ENCODE data around the gene TET3.

The TET3 gene

DNA sequence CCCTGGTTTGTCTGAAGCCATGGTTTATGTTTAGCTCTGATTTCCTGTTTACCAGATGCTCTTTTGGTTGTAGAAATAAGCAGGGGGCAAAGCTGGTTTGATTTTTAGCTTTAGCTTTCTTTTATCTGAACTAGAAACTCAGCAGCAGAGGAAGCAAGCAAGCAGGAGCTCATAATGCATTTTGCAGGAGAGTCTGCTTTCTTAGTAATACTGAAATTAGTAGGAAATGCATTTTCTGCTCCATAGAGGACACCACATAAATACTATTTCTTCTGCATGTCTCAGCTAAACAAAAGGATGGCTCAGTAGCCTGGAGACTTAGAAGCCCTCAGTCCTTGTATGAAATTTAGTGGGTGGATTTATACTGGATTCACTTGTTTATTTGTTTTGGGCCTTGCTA, 34.9 kb upstream of the TET3 start:
- Histone ChIP-seq H3K9ac (ENCODE audit: low read length) (no peak overlapping the region), H4K20me1 (ENCODE audit: insufficient read depth, low read length) (peaks cover 30% of the 10 kb centered on the region), H3K9me3 (ENCODE audit: insufficient read depth, low read length) (no peaks in the 10 kb centered on the region), H3K27ac (ENCODE audit: low read length) (no peak overlapping the region), H3K4me1 (ENCODE audit: low read length) (peaks cover 5% of the 10 kb centered on the region; the same call in 1 of the 2 replicates), H3K79me2 (ENCODE audit: low read length) (peaks cover 25% of the 10 kb centered on the region), H3K36me3 (replicated peaks; ENCODE audit: low read depth, low read length) (peaks cover 79% of the 10 kb centered on the region), H2AFZ (ENCODE audit: low read depth, low read length) (no peak overlapping the region), H3K4me2 (ENCODE audit: low read length) (no peak overlapping the region), H3K4me3 (ENCODE audit: low read length) (no peak overlapping the region), H3K27me3 (ENCODE audit: low read depth, low read length) (no peaks in the 10 kb centered on the region)
- TF ChIP-seq EZH2phosphoT487 (IDR thresholded peaks at IDR 0.05; ENCODE audit: low read depth): no peak
- TF ChIP-seq, protein P1, sequence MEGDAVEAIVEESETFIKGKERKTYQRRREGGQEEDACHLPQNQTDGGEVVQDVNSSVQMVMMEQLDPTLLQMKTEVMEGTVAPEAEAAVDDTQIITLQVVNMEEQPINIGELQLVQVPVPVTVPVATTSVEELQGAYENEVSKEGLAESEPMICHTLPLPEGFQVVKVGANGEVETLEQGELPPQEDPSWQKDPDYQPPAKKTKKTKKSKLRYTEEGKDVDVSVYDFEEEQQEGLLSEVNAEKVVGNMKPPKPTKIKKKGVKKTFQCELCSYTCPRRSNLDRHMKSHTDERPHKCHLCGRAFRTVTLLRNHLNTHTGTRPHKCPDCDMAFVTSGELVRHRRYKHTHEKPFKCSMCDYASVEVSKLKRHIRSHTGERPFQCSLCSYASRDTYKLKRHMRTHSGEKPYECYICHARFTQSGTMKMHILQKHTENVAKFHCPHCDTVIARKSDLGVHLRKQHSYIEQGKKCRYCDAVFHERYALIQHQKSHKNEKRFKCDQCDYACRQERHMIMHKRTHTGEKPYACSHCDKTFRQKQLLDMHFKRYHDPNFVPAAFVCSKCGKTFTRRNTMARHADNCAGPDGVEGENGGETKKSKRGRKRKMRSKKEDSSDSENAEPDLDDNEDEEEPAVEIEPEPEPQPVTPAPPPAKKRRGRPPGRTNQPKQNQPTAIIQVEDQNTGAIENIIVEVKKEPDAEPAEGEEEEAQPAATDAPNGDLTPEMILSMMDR (IDR thresholded peaks at IDR 0.05; ENCODE audit: low read depth, low read length): no peak

DNA sequence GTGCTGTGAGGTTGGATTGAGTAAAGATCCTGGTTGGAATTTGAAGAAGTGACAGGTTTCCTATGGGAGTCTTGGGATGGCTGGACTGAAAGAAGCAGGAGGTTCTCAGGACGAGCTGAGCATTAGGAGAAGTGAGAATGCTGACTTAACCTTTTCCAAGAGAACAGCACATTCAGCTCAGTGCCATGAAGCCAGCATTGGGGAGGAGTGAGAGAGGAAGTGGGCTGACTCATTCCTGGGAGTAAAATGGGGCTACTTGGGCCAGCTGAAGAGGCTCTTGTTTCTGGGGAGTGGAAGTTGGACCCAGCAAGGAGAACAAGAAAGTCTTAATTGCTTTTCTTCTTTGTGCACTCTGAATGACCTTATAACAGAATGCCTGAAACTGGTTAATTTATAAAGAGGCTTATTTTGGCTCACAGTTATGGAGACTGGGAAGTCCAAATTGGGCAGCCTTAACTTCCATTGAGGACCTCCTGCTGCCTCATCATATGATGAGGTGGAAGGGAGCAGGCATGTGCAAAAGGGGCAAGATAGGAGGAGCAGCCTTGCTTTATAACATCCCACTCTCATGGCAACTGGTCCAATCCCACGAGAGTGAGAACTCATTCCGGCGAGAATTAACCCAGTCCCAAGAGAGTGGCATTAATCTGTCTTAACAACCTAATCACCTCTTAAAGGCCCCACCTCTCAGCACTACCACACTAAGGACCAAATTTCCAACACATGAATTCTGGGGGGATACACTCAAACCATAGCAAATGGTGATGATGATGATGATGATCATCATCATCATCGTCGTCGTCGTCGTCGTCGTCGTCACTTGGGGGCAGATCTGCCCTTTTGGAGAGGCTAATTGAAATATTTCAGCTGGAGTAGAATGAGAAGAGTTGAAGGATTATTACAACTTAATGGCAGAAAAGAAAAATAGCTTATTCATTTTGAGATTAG, 31.9 kb upstream of the TET3 start:
- H3K36me3 ChIP-seq (replicated peaks; ENCODE audit: low read depth, low read length): peaks cover 77% of the 10 kb centered on the region

DNA sequence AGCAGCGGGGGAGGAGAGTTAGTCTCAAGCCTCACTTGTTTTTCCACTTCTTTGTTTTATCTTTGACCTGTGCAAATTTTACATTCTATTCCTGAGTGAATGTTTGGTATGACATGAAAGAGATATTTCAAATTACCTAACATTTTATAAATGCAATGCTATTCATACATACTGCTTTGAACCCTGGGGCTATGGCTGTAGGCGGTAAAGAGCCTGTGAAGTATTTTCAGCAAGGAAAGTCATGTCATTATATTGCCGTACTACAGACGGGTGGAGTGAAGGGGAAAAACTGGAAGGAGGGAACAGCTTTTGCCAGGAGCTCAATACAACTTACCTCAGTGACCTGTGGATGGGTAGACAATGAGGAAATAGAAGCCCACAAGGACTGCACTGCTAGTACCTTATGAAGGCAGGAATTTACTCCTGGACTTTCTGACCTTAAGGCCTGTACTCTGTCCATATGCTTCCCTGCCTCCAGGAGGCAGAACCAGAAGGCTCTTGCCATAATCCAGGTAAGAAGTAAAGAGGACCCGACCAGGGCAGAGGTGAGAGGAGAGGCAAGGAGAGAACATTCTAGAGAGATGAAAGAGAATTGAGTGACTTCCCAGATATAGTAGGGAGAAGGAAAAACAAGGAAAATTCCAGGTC, 28.4 kb upstream of the TET3 start:
- no peak overlapping the region for H2AFZ ChIP-seq (ENCODE audit: low read depth, low read length)
- H3K9me3 ChIP-seq (ENCODE audit: insufficient read depth, low read length): no peaks in the 10 kb centered on the region
- no peaks in the 10 kb centered on the region for H3K4me1 ChIP-seq (ENCODE audit: low read length)
- H3K27me3 ChIP-seq (ENCODE audit: low read depth, low read length): no peaks in the 10 kb centered on the region
- H3K27ac ChIP-seq (ENCODE audit: low read length): no peak overlapping the region
- no peak overlapping the region for H3K4me2 ChIP-seq (ENCODE audit: low read length)
- no peak overlapping the region for H3K4me3 ChIP-seq (ENCODE audit: low read length)
- TF ChIP-seq, protein P1 (IDR thresholded peaks at IDR 0.05; ENCODE audit: low read depth, low read length): no peak
- no peak for TF ChIP-seq EZH2phosphoT487 (IDR thresholded peaks at IDR 0.05; ENCODE audit: low read depth)
- peaks cover 18% of the 10 kb centered on the region; the same call in 1 of the 2 replicates for H4K20me1 ChIP-seq (ENCODE audit: insufficient read depth, low read length)
- no peak overlapping the region for H3K9ac ChIP-seq (ENCODE audit: low read length)
- H3K79me2 ChIP-seq (ENCODE audit: low read length): peaks cover 6% of the 10 kb centered on the region; the same call in 1 of the 2 replicates
- peaks cover 68% of the 10 kb centered on the region for H3K36me3 ChIP-seq (replicated peaks; ENCODE audit: low read depth, low read length)

More for the DNA sequence above, 31.9 kb upstream of the TET3 start:
- no peaks in the 10 kb centered on the region for H3K27me3 ChIP-seq (ENCODE audit: low read depth, low read length)
- H3K79me2 ChIP-seq (ENCODE audit: low read length): peaks cover 18% of the 10 kb centered on the region; the same call in 1 of the 2 replicates
- H4K20me1 ChIP-seq (ENCODE audit: insufficient read depth, low read length): peaks cover 16% of the 10 kb centered on the region
- TF ChIP-seq, protein P1 (IDR thresholded peaks at IDR 0.05; ENCODE audit: low read depth, low read length): no peak
- TF ChIP-seq EZH2phosphoT487 (IDR thresholded peaks at IDR 0.05; ENCODE audit: low read depth): no peak
- no peak overlapping the region for H3K4me3 ChIP-seq (ENCODE audit: low read length)
- peaks cover 5% of the 10 kb centered on the region; the same call in 1 of the 2 replicates for H3K4me1 ChIP-seq (ENCODE audit: low read length)
- no peak overlapping the region for H2AFZ ChIP-seq (ENCODE audit: low read depth, low read length)
- H3K27ac ChIP-seq (ENCODE audit: low read length): no peak overlapping the region
- H3K9ac ChIP-seq (ENCODE audit: low read length): no peak overlapping the region
- H3K4me2 ChIP-seq (ENCODE audit: low read length): no peak overlapping the region
- no peaks in the 10 kb centered on the region for H3K9me3 ChIP-seq (ENCODE audit: insufficient read depth, low read length)

DNA sequence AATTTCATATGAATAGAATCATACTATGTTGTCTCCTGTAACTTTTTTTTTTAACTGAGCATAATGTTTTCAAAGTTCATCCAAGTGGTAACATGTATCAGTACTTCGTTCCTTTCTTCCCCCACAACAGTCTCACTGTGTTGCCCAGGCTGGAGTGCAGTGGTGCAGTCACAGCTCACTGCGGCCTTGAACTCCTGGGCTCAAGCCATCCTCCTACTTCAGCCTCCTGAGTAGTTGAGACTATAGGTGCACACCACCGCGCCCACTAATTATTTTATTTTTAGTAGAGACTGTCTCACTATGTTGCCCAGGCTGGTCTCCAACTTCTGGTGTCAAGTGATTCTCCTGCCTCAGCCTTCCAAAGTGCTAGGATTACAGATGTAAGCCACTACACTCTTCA, 23.4 kb upstream of the TET3 start:
- Histone ChIP-seq H3K9ac (ENCODE audit: low read length) (no peak overlapping the region), H3K4me3 (ENCODE audit: low read length) (no peak overlapping the region), H3K27ac (ENCODE audit: low read length) (no peak overlapping the region), H2AFZ (ENCODE audit: low read depth, low read length) (no peak overlapping the region), H3K4me1 (ENCODE audit: low read length) (peaks cover 17% of the 10 kb centered on the region), H3K79me2 (ENCODE audit: low read length) (no peaks in the 10 kb centered on the region), H3K9me3 (ENCODE audit: insufficient read depth, low read length) (0 out of 2 replicates have a peak, but pooled peaks cover 6% of the 10 kb centered on the region), H3K36me3 (replicated peaks; ENCODE audit: low read depth, low read length) (peaks cover 40% of the 10 kb centered on the region), H4K20me1 (ENCODE audit: insufficient read depth, low read length) (peaks cover 10% of the 10 kb centered on the region; the same call in 1 of the 2 replicates), H3K4me2 (ENCODE audit: low read length) (no peak overlapping the region), H3K27me3 (ENCODE audit: low read depth, low read length) (no peaks in the 10 kb centered on the region)
- TF ChIP-seq EZH2phosphoT487 (IDR thresholded peaks at IDR 0.05; ENCODE audit: low read depth): no peak
- TF ChIP-seq, protein P1 (IDR thresholded peaks at IDR 0.05; ENCODE audit: low read depth, low read length): no peak

All from OCI-LY3 (cell line).